NT2/D1 (cell line): Measurements from ENCODE around the gene FPGS.

Source experiments
- SUZ12 ChIP-seq: IDR thresholded peaks from 2 replicates; pipeline ENCODE4 v1.6.1; 2011; ENCODE audit not compliant: insufficient read length, insufficient read depth; ENCODE audit errors: extremely low read depth
- YY1 ChIP-seq: IDR thresholded peaks from 2 replicates; pipeline ENCODE4 v1.6.1; 2011; ENCODE audit not compliant: insufficient read length, insufficient read depth
- ZNF274 ChIP-seq: IDR thresholded peaks from 2 replicates; pipeline ENCODE4 v1.6.1; 2011; ENCODE audit warnings: mild to moderate bottlenecking, low read depth, low read length

DNA sequence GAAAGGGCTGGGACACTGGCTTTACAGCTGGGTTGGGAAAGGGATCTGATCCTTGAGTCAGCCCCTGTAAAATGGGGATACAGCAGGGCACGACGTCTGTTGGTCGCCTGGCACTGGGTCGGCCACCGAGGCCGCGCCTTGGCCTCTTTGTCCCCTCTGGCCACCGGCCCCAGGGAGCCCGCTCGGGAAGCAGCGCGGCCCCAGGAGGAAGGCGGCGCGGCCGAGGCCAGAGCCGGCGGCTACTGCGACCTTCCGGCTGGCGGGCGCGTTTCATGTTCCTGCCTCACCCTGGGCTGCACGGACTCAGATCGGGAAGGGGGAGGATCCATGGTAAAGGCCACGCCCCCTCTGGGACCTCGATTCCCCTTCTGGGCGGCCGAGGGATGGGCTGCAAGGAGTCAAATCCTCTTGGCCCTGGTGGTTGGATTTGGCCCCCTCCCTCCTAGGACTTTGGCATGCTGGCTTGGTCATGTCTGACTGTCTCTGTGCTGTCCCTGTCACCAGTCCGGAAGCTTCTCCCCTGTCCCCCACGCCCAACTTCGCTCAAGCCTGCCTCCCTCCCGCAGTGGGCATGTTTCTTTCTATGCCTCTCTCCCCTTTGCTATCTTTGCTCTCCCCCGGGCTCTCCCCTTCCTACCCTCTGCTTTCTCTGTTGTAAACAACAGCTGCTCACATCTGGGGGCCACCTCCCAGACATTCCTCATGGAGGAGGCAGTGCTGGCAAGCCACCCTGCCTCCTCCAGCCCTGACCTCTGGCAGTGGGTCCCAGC lies 25.8 kb downstream of the FPGS start:
- TF ChIP-seq SUZ12: no peak
- TF ChIP-seq ZNF274: no peak
- TF ChIP-seq YY1: no peak
